HG03575 (cell line): ENCODE data around the gene C1orf52.
"Not testable (repeated sequence)": the region's sequence is repeated elsewhere in the genome, so short reads cannot be mapped to it uniquely, and the experiment has no call there.

ENCODE experiments used
- ATAC-seq: cut with Tn5 transposase; IDR thresholded peaks from one replicate; pipeline ENCODE4 v1.9.1; 2021; ENCODE audit not compliant: unreplicated experiment, insufficient number of reproducible peaks, low FRiP score; ENCODE audit errors: extremely low read depth

Gene C1orf52

DNA sequence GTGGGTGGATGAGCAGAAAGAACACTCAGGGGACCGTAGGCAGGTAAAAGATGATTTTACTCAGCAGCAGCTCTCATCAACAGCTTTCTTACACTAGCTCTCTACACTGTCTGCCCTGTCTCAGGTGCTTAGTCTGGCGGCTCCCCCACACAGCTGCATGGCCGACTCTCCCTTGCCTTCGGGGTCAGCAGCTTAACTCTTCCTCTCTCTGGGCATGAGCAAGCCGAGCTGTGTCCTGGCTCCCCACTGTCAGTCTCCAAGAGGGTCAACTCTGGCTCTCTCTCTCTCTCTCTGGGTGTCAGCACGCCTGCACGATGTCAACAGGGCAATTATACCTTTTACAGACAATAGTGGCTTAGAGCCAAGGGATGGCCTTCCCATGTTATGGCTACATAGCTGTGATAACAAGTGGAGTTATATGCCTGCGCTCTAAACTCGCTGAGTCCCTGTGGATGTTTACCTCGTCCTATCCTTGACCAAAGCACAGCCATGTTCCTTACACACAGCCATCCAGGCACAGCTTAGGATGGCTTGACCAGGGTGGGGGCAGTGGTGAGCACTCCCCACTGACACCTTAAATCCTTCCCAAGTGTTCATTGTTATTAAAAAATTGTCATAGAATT is 20.1 kb upstream of the C1orf52 start:
- no peak for ATAC-seq

DNA sequence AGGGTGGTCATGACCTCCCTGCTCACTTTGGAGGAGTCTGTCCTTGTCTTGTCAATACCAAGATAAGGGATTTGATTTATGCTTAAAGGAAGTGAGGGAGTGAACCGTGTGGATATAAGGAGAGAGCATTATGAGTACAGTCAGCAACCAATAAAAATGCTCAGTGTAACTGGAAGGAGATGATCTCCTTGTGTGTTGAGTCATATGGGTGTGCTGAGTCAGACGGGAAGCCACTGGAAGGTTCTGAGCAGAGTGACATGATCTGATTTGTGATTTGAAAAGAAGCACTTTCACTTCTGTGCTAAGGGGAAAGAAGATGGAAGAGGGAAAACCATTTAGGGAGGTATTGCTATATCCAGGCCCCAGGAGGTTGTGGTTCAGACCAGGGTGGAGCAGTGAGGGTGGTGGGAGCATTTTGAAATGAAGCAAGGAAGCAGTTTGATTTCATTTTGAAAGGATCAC is 19.4 kb upstream of the C1orf52 start:
- peak; percentile 26 for ATAC-seq

DNA sequence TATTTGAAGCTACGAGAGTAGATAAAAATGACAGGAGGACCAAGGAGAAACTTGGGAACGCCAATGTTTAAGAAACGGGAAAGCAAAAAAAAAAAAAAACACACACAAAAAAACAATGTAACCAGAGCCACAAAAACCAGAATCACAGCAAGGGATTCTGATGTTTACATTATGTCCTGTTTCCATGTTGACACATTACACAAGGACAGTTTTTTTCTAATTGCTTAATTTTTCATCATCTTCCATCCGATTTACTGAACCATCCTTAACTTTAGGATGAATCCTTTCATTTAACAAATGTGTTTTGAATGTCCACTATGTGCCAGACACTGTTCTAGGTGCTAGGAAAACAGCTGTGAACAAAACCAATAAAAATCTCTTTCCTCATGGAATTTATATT is 18.3 kb upstream of the C1orf52 start:
- no peak for ATAC-seq

DNA sequence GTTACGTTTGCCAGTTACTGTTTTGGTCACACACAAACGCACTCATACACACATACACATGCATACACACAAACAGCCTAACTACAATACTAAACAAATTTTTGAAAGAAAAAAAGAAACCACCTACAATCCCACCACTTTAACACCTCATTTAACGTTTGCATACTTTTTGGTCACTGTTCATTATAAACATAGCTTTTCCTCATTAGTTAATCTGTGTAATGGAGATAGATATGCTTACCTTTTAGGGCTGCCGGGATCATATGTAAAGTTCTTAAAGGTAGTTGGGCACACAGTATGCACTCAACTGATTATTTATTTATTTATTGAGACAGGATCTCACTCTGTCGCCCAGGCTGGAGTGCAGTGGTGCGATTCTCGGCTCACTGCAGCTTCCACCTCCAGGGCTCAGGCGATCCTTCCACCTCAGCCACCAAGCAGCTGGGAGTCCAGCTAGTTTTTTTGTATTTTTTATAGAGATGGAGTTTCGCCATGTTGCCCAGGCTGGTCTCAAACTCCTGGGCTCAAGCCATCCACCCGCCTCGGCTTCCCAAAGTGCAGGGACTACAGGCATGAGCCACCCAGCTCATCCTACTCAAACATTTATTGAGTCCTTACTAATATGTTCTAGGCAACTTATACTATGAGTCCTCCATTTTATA is 17.6 kb upstream of the C1orf52 start:
- ATAC-seq: no peak

DNA sequence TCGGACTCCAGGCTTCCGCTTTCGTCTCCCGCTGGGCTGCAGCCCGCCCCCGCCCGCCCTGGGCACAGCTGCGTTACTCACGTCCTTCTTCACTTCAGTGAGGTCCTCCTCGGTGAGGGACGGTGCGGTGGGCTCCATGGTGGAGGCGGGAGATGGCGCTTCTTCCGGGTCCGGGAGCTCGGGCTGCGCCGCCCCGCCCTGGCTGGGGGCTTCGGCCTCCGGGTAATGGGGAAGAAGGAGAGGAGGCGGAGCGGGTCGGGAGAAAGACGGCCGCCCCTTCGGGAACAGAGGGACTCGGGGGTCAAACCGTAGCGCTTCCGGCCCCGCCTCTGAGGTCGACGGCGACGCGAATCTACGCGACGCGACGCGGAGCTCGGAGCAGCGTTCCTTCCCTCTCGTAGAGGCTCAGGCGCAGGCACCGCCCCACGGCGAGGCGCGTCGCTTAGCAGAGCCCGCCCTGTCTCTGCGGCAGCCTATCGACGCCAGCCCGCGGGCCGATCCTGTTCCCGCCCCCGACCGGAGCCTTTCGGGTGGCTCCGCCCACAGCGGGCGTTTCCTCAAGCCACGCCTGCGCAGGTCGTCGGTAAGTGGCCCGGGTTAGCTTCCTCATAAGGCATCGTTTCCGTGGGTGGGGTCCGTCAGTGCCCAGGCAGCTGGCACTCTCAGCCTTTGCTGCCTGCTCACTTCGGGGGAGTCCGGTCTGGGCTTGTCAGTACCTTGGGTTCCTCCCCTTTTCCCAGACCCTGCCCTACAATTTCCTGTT is 16.9 kb upstream of the C1orf52 start, which contains the start of gene BCL10:
Gene BCL10 (minus strand): TSS at position 418 of the 763 bp plus-strand sequence. CDS start 280 bp downstream, at position 138.
- peak; percentile 79 for ATAC-seq

DNA sequence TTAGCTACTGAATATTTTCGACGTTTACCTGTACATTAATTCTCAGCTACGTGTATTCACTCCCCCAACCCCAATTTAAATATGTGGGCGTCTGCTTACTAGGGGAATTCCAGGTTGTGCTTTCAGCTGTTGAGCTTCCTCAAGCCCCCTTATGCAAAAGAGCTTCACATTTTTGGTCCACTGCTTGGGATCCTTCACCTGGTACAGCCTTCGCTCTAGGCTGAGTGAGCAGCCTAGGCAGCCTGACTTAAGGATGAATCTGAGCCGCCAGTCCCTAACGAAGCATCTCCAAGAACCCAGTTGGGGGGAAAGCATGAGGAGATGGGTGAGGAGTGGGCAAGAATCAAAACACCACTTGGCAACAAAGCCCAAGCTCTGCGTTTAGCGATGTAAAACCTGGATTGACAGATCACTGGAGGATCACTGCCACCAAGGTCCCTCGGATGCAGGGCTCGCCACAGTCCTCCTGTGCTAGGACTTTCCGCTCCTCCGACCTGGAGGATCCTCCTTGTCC is 16.3 kb upstream of the C1orf52 start:
- no peak for ATAC-seq

DNA sequence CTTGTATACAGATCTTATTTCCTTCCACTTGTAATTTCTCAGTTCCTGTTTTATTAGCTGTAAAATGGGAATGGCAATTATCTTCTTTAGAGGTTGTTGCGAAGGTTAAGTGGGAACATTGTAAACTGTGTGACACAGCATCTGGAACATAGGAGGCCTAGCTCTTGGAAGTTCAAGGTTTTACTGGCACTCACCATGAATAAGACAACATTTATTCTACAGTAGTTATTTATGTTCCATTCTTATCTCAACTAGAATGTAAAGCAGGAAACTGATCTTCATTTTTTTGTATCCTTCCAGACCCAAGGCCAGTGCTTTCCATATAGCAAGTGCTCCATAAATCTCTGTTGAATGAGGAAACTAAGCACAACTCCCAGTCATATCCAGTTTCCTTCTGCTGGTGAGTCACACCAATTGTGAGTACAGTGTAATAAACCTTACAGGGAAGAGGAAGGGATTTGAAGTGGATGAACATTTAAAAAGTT is 15.5 kb upstream of the C1orf52 start:
- no peak for ATAC-seq

DNA sequence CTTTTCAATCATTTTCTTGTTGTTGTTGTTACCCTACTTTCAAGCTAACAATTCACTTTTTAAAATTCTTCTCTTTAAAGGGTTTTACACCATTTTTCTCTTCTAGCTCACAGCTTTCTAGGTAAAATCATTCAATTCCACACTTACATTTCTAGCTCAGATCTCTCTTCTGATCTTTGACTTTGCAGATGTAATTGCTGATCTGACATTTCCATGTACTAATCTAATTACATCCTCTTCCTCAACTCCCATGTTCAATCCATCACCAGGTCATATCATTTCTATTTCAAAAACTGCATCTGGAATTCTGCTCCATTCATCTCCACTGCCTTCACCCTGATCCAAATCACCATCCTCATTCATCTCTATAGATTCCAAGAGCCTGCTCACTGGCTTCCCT is 13.9 kb upstream of the C1orf52 start:
- no peak for ATAC-seq

DNA sequence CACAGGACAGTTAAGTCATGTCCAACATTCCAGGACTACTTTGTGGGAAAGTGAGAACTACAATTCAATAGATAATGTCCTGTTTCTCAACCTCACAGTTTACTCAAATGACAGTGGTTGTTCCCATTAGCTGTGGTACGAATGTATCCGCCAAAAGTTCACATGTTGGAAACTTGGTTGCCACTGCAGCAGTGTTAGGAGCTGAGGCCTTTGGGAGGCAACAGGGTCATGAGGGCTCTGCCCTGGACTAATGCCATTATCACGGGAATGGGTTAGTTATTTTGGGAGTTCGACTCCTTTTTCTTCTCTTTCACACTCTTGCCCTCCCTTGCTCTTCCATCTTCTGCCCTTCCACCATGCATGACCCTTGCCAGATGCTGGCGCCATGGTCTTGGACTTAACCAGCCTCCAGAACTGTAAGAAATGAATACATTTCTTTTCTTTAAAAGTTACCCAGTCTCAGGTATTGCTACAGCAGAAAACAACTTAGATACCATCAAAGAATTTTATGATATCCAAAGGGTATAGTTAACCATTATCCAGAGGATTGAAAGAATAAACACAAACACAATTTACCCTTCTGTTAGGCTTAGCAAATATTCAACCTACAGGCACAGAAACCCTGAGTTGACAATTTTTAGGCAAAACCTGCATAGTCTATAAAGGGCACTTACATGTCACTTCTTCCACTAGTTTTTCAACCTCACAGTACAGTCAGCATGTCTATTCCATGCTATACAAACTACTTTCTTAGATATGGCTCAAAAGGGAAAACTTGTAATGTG is 9.5 kb upstream of the C1orf52 start:
- ATAC-seq: no peak

DNA sequence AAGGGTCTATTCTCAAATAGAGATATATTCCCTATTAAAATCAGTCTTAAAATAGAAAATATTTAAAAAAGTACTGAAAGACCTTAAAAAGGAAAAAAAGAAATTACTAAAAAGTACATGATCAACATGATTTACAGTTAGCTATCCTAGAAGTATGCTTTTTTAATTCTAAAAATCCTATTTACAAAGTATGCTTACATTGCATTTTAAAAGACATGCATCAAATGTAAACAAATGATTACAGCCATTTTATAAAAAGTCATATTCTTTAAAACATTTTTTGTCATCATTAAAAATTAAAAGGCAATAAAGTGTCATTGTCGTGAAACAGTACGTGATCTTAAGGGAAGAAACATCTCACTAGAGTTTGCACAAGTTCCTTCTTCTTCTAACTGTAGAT is 7.9 kb upstream of the C1orf52 start:
- ATAC-seq: no peak

DNA sequence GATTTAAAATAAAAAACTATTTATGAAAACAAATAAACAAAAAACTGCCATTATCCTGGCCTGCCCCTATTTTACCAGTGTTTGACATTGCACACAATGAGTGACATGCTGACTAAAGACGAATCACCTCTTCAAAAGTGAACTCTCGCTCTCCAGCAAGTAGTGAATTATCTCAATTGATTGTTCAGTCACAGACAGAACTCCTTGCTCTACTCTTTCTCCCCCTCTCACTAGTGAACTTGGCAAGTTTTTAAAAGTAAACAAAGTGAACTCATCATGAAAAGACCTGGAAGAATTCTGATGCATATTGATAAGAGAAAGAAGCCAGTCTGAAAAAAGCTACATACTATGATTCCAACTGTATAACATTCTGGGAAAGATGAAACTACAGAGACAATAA is 4.7 kb upstream of the C1orf52 start:
- ATAC-seq: no peak

DNA sequence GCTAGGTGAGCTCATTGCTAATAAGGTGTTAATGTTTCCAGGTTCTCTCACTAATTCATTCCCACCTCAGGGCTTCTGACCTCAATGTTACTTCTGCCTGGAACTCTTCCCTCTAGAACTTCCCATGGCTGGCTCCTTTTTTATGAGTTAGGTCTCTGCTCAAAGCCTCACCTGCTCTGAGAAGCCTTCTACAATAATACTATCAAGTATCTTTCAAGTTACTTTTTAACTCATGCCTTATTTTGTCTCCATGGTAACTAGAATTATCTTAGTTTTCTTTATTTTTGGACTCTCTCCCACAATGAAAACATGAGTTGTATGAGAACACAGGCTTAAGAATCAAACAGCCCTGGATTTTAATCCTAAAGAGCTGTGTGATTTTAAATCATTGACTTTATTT is 3.5 kb upstream of the C1orf52 start:
- ATAC-seq: no peak

DNA sequence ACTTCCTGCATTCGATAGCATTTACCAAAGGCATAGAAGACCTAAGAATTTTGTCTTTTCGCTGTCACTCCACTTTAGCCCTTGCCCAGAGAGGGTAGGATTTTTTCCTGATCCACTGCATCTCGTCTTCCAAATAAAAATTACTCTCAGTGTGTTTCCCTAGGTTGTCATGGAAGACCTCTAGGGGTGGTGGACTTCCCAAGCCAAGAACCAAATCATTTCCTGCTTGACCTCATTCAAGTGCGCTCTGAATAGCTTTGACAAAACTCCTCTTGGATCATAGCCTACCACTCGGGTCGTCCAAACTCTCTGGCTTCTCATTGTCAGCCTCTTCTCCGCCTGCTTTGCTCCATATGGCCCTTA is 431 bp upstream of the C1orf52 start:
- ATAC-seq: peak; percentile 3

DNA sequence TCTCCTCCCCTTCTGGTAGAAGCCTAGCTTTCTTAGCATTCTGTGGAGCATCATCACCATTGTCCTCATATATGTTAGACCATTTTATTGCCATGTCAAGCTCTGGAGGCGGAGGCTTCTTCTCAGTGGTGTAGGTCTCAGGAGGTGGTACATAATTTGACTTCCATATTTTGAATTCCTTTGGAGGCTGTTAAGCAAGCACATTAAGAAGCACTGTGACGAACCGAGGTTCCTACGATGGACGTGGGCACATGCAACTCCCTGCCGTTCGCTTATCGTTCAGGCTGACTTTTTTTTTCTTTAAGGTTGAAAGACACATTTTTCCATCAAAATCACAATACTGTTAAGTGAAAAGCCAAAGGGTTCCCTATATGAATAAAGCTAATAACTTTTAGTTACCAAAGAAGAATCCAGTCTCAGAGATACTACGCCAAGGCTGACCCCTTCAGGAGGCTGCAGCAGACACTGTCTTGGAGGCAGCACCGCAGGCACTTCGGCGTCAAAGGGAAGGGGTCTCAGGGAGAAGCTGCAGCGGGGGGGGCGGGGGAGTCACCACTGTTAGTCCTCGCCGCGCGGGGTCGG is 835 bp downstream of the C1orf52 start:
- no peak for ATAC-seq

DNA sequence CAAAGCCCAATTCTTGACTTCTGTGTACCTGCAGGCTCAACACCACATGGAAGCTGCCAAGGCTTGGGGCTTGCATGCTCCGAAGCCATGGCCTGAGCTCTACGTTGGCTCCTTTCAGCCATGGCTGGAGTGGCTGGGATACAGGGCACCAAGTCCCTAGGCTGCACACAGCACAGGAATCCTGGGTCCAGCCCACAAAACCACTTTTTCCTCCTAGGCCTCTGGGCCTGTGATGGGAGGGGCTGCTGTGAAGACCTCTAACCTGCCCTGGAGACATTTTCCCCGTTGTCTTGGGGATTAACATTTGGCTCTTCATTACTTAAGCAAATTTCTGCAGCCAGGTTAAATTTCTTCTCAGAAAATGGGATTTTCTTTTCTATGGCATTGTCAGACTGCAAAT is 10.4 kb downstream of the C1orf52 start:
- not testable (repeated sequence) for ATAC-seq

DNA sequence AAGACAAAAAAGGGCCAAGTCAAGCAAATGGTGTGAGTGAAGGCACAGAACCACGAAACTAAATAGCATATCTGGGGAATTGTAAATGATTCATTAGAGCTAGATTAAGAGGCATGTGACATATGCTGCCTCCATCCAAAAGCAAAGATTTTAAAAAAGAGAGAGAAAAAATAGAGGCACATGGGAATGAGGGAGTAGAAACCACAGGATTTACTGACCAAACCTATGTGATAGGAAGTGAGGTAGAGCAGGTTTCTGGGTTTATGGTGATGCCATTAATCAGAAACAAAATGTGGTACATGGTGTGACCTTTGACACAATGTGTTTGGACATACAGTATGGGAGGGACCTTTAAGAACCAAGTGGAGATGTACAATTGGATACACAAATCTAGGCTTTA is 13.6 kb downstream of the C1orf52 start:
- ATAC-seq: no peak

DNA sequence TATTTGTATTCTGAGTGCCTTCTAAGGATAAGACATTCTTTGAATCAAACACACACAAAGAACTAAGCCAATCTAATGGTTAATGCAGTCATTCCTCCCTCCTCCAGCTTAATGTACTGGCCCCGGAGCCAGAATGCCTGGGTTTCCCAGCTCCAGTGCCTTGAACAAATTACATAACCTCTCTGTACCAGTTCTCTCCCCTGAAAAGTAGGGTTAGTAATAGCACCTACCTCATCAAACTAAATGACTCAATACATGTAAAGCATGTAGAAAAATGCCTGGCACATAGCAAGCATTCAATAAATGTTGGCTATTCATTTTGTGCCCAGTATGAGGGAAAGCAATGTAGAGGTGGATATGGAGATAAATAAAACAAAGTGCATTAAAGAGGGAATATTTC is 14.0 kb downstream of the C1orf52 start:
- ATAC-seq: no peak

DNA sequence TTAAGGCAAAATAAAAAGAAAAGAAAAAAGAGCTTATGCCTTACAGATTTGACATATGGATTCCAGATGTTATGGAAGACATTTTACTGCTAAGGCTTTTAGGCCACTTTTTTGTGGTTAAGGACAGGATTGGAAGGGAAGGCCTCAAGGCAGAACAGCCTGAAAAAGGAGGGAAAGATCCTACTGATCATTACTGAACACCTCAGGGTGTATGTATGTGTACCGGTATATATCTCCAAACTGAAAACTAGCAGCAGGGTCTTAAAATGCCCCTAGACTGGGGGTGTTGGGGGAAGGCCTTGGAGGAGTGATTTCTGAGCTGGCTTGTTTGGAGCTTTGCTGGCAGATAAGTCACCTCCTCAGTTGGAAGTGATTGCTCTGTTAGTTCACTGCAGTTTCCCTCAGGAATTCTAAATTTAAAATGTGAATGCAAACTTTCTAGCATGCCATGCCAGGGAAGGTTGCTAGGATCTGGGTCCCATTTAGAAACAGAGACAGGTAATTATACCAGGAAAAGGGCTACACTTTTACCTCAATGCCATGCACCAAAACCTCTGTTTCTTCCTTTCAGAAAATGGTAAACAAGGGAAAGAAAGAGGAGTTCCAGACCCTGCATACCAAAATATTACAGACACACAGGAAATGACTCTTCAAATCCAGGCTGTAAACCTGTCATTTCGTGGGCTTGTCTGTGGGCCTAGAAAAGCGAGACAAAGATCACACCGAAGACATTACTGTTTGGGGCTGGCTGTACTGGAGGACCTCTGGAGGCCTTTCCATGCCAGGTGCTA is 15.0 kb downstream of the C1orf52 start:
- ATAC-seq: no peak
